Measurements from ENCODE around the gene PURA.

The PURA gene

DNA sequence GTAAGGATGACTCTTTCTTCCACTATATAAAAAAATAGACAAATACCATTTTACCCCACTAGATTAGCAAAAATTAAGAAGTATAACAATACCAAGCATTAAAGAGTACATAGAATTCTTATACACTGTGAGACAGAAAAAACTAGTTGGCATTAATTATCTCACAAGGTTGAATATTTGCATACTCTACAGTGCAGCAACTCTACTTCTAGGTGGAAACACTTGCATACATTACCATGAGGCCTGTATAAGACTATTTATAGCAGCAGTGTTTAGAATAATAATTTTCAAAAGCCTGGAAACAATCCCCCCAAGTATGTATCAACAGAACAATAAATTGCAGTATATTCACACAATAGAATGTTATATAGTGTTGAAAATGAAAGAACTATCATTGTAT lies 19.0 kb upstream of the PURA start:
- Histone ChIP-seq H3K4me1 (ENCODE audit: insufficient read depth, low read length) (no peaks in the 10 kb centered on the region), H3K36me3 (ENCODE audit: insufficient read depth, low read length) (no peaks in the 10 kb centered on the region), H3K4me3 (ENCODE audit: low read depth in 1 of 2, low read length in 2 of 2) (no peak overlapping the region), H3K27me3 (ENCODE audit: control insufficient read depth in 1 of 2, insufficient read depth in 2 of 2, low read length in 2 of 2) (no peaks in the 10 kb centered on the region), H3K27ac (ENCODE audit: low read depth, low read length) (no peak overlapping the region), H3K9ac (ENCODE audit: low read length) (no peak overlapping the region), H3K9me3 (ENCODE audit: low read length) (no peaks in the 10 kb centered on the region)

DNA sequence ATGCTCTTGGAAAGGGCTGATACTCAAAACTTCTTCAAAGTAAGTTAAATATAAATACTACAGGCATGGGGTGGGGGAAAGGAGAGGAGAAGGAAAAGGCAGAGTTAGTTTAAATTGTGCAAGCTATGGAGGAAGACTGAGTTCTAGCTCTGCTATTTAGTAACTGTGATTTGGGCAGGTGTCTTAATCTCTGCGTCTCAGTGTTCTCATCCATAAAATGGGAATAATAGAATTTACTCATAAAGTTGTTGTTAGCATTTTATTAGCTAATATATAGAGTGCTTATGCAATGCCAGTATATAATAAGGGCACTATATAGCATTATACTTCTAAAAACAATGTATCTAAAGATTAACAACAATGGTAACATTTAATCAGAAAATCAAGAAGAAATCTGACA lies 12.7 kb upstream of the PURA start:
- no peaks in the 10 kb centered on the region for H3K9me3 ChIP-seq (ENCODE audit: low read length)
- peaks cover 3% of the 10 kb centered on the region for H3K4me1 ChIP-seq (ENCODE audit: insufficient read depth, low read length)
- H3K4me3 ChIP-seq (ENCODE audit: low read depth in 1 of 2, low read length in 2 of 2), result no peak overlapping the region
- H3K36me3 ChIP-seq (ENCODE audit: insufficient read depth, low read length), result no peaks in the 10 kb centered on the region
- no peaks in the 10 kb centered on the region for H3K27me3 ChIP-seq (ENCODE audit: control insufficient read depth in 1 of 2, insufficient read depth in 2 of 2, low read length in 2 of 2)
- no peak overlapping the region for H3K27ac ChIP-seq (ENCODE audit: low read depth, low read length)
- no peak overlapping the region for H3K9ac ChIP-seq (ENCODE audit: low read length)

DNA sequence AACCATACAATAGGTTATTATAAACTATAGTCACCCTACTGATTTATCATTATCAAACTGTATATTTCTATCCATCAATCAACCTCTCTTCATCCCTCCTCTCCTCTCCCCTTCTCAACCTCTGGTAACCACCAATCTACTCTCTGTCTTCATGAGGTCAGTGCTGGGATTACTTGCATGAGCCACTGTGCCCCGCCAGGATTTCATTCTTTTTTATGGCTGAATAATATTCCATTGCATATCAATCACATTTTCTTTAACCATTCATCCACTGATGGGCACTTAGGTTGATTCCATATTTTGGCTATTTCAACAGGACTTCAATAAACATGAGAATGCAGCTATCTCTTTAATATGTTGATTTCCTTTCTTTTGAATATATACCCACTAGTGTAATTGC lies 10.8 kb upstream of the PURA start:
- peaks cover 13% of the 10 kb centered on the region for H3K4me1 ChIP-seq (ENCODE audit: insufficient read depth, low read length)
- no peaks in the 10 kb centered on the region for H3K36me3 ChIP-seq (ENCODE audit: insufficient read depth, low read length)
- no peaks in the 10 kb centered on the region for H3K9me3 ChIP-seq (ENCODE audit: low read length)
- no peak overlapping the region for H3K9ac ChIP-seq (ENCODE audit: low read length)
- no peak overlapping the region for H3K27ac ChIP-seq (ENCODE audit: low read depth, low read length)
- no peak overlapping the region for H3K4me3 ChIP-seq (ENCODE audit: low read depth in 1 of 2, low read length in 2 of 2)
- no peaks in the 10 kb centered on the region for H3K27me3 ChIP-seq (ENCODE audit: control insufficient read depth in 1 of 2, insufficient read depth in 2 of 2, low read length in 2 of 2)

DNA sequence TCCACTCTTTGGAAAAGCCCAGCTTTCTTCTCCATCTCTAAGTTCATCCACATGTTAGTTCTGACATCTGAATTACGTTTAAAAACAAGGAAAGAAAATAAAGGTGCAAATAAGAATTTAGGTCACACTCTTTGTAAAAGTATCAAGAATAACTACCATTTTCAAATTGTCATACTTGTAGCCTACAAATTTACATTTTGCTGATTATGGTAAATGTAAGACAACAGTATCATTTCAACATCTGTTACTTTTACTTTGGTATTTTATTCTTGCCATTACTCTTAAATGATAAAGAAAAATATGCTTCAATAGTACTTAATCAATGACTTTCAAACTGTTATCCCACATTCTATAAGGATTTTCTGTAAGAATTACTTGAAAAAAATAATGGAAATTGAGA lies 9.8 kb upstream of the PURA start:
- no peak overlapping the region for H3K4me3 ChIP-seq (ENCODE audit: low read depth in 1 of 2, low read length in 2 of 2)
- H3K27ac ChIP-seq (ENCODE audit: low read depth, low read length), result no peak overlapping the region
- peaks cover 20% of the 10 kb centered on the region for H3K4me1 ChIP-seq (ENCODE audit: insufficient read depth, low read length)

DNA sequence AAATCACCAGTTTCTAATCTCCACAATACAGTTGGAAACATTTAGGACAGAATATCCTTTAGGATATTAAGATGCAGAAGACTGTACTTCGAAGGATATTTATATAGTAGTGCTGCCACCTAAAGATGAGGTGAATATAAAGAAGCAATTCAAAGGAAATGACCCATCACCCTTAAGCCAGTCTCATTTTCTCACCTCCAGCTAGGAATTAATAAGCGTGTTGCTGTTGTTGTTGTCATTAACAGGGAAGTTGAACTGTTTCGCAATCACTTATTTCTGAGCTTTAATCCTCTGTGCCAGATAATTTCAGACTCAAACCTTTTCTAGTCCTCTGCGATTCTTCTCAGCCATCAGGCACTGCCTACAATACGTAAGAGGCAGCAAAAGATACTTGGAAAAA lies 7.8 kb upstream of the PURA start:
- H3K4me1 ChIP-seq (ENCODE audit: insufficient read depth, low read length), result peaks cover 31% of the 10 kb centered on the region
- no peak overlapping the region for H3K9ac ChIP-seq (ENCODE audit: low read length)
- no peak overlapping the region for H3K4me3 ChIP-seq (ENCODE audit: low read depth in 1 of 2, low read length in 2 of 2)
- peak overlapping the region; percentile 99 for H3K27ac ChIP-seq (ENCODE audit: low read depth, low read length)
- H3K27me3 ChIP-seq (ENCODE audit: control insufficient read depth in 1 of 2, insufficient read depth in 2 of 2, low read length in 2 of 2), result no peaks in the 10 kb centered on the region
- H3K36me3 ChIP-seq (ENCODE audit: insufficient read depth, low read length), result no peaks in the 10 kb centered on the region
- H3K9me3 ChIP-seq (ENCODE audit: low read length), result no peaks in the 10 kb centered on the region

More for the DNA sequence above, 9.8 kb upstream of the PURA start:
- Histone ChIP-seq H3K27me3 (ENCODE audit: control insufficient read depth in 1 of 2, insufficient read depth in 2 of 2, low read length in 2 of 2) (no peaks in the 10 kb centered on the region), H3K9me3 (ENCODE audit: low read length) (no peaks in the 10 kb centered on the region), H3K36me3 (ENCODE audit: insufficient read depth, low read length) (no peaks in the 10 kb centered on the region), H3K9ac (ENCODE audit: low read length) (no peak overlapping the region)

DNA sequence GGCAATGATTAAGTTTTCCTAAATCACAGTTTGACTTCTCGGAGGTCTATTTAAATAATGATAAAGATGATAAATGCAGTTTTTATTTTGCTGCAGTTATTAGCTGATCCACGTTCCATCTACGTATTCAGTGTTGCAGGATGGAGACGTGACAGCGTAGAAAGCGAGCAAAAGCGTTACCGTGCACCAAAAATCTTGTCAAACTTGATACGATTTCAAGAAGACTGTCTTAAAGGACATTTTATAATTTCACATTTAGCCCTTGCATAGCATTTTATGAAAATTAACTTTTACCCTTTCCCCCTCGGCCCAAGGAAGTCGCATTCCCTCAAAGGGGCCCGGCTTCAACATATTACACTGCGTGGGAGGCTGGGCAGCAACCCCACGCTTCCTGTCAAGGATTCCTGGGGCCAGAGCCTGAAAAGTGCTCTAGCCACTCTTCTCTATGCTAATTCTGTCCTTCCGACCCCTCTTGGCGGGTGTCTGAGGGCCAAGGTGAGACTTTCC lies 7.1 kb upstream of the PURA start:
- H3K4me3 ChIP-seq (ENCODE audit: low read depth in 1 of 2, low read length in 2 of 2), result peak overlapping the region; percentile 66 to 79
- no peaks in the 10 kb centered on the region for H3K27me3 ChIP-seq (ENCODE audit: control insufficient read depth in 1 of 2, insufficient read depth in 2 of 2, low read length in 2 of 2)
- peaks cover 31% of the 10 kb centered on the region for H3K4me1 ChIP-seq (ENCODE audit: insufficient read depth, low read length)
- peak overlapping the region; percentile 94 for H3K9ac ChIP-seq (ENCODE audit: low read length)
- H3K36me3 ChIP-seq (ENCODE audit: insufficient read depth, low read length), result no peaks in the 10 kb centered on the region
- H3K27ac ChIP-seq (ENCODE audit: low read depth, low read length), result peak overlapping the region; percentile 99
- H3K9me3 ChIP-seq (ENCODE audit: low read length), result no peaks in the 10 kb centered on the region

DNA sequence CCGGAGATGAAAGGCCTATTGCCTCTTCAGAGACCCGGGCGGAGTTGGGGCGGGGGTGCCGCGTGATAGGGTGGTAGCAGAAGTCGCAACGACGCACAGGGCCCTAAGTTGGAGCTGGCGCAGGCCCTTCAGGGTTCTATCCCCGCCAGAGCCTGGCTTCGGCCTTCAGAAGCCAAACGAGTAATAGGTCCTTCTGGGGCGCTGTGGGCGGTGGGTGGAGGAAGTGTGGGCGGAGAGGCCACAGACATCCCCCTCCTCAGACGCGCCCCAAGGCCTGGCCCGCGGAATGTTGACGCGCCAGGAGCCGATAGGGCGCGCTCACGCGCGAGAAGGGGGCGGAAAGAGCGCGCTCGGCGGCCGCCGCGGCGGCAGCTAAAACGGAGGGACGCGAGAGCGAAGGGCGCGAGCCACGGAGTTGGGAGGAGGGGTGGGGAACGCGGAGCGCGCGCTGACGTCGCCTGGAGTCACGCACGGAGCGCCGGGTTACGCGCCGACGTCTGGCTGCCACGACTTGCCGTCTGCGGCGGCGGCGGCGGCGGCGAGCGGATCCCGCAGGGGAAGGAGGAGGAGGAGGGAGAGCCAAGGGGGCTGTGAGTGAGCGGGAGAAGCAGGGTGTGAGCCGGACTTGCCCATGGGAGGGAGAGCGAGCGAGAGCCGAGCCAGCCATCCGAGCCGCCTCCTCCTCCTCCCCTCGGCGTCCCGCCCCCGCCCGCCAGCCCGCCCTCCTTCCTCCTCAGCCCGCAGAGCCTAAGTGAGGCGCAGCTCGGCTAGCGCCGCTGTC lies 6.4 kb upstream of the PURA start:
- Histone ChIP-seq H3K4me3 (ENCODE audit: low read depth in 1 of 2, low read length in 2 of 2) (peak overlapping the region; percentile 66 to 79), H3K9ac (ENCODE audit: low read length) (peak overlapping the region; percentile 94), H3K4me1 (ENCODE audit: insufficient read depth, low read length) (peaks cover 35% of the 10 kb centered on the region), H3K27me3 (ENCODE audit: control insufficient read depth in 1 of 2, insufficient read depth in 2 of 2, low read length in 2 of 2) (no peaks in the 10 kb centered on the region), H3K9me3 (ENCODE audit: low read length) (no peaks in the 10 kb centered on the region), H3K27ac (ENCODE audit: low read depth, low read length) (peak overlapping the region; percentile 99), H3K36me3 (ENCODE audit: insufficient read depth, low read length) (no peaks in the 10 kb centered on the region)

DNA sequence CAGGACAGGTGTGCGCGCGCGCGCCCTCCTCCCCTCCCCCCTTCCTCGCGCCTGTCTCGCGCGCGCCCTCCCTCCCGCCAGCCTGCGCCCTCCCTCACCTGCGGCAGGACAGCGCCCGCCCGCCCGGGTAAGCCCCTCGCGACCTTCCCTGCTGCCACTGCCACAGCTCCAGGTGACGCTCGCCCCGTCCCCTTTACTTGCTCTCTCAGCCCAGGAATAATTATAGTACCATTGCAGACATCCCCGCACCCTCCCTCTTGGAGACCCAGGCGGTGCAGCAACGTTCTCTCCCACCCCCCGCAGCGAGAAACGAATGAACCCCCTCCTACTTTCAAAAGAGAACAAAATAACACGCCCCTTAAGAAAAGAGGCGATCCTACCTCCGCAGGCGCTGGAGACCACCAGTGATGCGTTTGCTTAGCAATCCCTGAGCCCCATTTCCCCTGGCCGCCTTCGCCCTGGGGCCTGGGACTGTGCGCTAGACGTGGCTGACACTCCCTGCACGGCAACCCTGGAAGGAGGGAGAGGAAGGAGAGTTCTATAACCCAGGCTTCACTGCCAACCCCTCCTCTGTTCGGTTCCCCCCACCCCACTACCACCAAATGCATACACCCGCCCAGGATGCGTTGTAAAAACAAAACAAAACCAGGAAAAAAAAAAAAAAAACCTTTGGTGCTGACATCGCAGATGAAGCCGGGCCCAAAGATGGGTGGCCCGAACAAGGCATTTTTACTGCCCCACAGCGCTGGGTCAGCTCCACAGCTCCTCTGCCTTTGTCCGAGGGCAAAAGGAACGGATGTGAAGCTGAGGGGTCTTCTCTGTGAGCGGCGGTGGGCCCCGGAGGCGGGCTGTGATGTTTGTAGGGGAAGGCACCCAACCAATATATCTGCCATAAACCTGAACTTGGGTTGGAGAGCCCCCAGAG lies 5.6 kb upstream of the PURA start:
- Histone ChIP-seq H3K27ac (ENCODE audit: low read depth, low read length) (peak overlapping the region; percentile 99), H3K36me3 (ENCODE audit: insufficient read depth, low read length) (no peaks in the 10 kb centered on the region), H3K27me3 (ENCODE audit: control insufficient read depth in 1 of 2, insufficient read depth in 2 of 2, low read length in 2 of 2) (no peaks in the 10 kb centered on the region), H3K9ac (ENCODE audit: low read length) (peak overlapping the region; percentile 44), H3K9me3 (ENCODE audit: low read length) (no peaks in the 10 kb centered on the region), H3K4me3 (ENCODE audit: low read depth in 1 of 2, low read length in 2 of 2) (peak overlapping the region; percentile 66 to 79), H3K4me1 (ENCODE audit: insufficient read depth, low read length) (peaks cover 39% of the 10 kb centered on the region)

DNA sequence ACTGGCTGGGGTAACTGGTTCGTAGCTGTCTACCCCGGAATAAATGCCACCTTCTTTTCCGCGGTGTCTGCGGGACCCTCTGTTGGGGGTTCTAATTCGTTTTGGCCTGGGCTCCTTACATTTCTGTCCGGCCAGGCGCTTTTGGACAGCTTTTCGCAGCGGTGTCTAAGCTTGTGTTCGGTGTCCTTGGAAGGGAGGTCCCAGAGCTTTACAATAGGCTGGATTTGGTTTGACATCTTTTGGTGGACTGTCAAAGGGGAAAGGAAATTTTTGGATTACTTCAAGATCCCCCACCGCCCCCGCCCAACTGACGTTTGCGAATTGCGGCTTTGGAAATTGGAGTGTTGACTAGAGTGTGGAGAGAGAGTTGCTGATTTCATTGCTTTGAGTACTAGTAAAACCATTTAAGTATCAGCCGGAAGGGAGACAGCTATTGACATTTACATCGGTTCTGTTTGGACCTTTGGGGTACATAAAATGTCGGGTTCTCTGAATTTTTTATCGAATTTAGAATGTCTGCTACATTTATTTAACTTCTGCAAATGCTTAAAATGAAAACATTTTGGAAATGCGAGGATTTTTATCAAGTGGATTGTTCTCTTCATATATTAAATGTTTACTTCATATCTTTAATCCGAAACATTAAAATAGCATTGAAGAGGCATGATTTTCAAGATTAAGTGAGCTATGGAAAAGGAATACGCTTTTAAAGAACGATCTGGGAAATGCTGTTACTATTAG lies 4.7 kb upstream of the PURA start:
- H3K4me3 ChIP-seq (ENCODE audit: low read depth in 1 of 2, low read length in 2 of 2), result peak overlapping the region; percentile 66 to 79

DNA sequence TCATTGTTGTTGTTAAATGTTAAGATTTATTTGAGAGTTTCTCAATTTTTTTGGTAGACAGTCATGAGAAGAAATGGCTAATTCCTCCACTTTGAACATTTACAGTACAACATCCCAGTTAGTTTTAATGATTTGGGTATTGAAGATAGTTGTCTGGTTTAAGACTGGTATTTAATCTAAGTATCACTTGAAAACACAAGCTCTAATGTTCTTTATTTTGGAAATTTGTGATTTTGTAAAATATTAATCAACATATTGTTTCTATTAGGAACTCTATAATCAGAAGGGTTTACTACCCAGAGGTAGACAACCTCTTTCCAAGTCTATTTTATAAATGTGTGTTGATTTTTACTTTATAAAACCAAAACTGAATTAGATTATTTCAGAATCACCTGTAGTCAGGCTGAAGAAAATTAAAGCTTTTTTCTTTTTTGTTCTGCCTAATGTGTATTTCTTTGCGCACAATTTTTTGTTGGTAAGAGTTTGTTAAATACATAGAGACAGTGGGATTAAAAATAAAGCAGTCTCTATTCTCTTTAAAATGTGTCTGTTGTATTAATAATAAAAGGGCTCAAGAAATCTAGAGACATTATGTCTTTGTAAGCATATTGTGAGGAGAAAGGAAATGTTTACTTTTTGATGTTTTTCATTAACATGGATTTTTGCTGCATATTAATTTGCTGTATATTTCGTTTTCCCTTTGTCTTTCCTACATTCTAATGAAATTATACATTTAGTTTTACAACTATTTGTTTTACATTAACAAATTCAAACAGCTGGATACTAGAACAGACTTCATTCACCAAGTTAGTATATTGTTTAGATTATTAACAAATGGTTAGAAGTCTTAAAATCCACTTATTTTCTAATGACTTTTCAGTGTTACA lies 3.9 kb upstream of the PURA start:
- Histone ChIP-seq H3K27me3 (ENCODE audit: control insufficient read depth in 1 of 2, insufficient read depth in 2 of 2, low read length in 2 of 2) (no peaks in the 10 kb centered on the region), H3K27ac (ENCODE audit: low read depth, low read length) (no peak overlapping the region), H3K4me1 (ENCODE audit: insufficient read depth, low read length) (peaks cover 39% of the 10 kb centered on the region), H3K9ac (ENCODE audit: low read length) (no peak overlapping the region), H3K9me3 (ENCODE audit: low read length) (no peaks in the 10 kb centered on the region), H3K36me3 (ENCODE audit: insufficient read depth, low read length) (no peaks in the 10 kb centered on the region), H3K4me3 (ENCODE audit: low read depth in 1 of 2, low read length in 2 of 2) (no peak overlapping the region)

More for the DNA sequence above, 4.7 kb upstream of the PURA start:
- Histone ChIP-seq H3K27ac (ENCODE audit: low read depth, low read length) (no peak overlapping the region), H3K36me3 (ENCODE audit: insufficient read depth, low read length) (no peaks in the 10 kb centered on the region), H3K9me3 (ENCODE audit: low read length) (no peaks in the 10 kb centered on the region), H3K9ac (ENCODE audit: low read length) (peak overlapping the region; percentile 44), H3K4me1 (ENCODE audit: insufficient read depth, low read length) (peaks cover 39% of the 10 kb centered on the region), H3K27me3 (ENCODE audit: control insufficient read depth in 1 of 2, insufficient read depth in 2 of 2, low read length in 2 of 2) (no peaks in the 10 kb centered on the region)
